ENCODE data around the gene ELOVL3.

DNA sequence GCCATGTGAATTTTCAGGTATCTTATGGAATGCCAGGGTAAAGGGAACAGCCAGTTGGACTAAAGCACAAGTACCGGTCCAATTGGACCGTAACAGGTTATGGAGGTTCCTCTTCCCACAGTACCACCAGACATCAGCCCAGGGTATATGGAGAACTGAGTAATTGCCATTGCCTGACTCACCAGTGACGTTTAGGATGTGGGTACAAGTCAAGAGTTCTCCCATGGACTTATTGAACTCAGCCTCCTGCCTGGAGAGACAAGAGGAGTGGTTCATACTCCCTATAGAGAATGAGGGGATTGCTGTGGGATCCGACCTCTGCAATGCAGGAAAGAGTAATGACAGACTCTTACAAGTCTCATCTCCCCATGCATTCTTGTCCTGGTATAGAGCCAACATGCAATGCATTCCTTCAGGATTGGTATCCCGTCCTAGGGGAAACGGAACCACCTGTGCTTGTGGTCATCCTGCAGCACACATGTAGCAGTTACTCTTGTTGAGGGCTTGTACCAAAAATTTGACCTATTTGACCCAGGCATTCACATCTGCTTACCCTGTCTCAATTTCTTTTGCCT is 30.7 kb upstream of the ELOVL3 start:
- TF ChIP-seq, protein P1, sequence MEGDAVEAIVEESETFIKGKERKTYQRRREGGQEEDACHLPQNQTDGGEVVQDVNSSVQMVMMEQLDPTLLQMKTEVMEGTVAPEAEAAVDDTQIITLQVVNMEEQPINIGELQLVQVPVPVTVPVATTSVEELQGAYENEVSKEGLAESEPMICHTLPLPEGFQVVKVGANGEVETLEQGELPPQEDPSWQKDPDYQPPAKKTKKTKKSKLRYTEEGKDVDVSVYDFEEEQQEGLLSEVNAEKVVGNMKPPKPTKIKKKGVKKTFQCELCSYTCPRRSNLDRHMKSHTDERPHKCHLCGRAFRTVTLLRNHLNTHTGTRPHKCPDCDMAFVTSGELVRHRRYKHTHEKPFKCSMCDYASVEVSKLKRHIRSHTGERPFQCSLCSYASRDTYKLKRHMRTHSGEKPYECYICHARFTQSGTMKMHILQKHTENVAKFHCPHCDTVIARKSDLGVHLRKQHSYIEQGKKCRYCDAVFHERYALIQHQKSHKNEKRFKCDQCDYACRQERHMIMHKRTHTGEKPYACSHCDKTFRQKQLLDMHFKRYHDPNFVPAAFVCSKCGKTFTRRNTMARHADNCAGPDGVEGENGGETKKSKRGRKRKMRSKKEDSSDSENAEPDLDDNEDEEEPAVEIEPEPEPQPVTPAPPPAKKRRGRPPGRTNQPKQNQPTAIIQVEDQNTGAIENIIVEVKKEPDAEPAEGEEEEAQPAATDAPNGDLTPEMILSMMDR (IDR thresholded peaks at IDR 0.05), result no peak
- no peak for TF ChIP-seq POLR2A (IDR thresholded peaks at IDR 0.05)
